ENCODE results near the gene SLC30A1. TPM values are rescaled to one million over a fixed set of nuclear protein-coding genes. Genes with fewer than 3 reads are reported as not detected.
A peak's percentile ranks its signal among the peaks of the same experiment; 100 is the strongest.

SLC30A1 gene
- total and polyA plus RNA-seq, 12 donors: 4.6 to 82.6 (median 37.5) TPM

DNA sequence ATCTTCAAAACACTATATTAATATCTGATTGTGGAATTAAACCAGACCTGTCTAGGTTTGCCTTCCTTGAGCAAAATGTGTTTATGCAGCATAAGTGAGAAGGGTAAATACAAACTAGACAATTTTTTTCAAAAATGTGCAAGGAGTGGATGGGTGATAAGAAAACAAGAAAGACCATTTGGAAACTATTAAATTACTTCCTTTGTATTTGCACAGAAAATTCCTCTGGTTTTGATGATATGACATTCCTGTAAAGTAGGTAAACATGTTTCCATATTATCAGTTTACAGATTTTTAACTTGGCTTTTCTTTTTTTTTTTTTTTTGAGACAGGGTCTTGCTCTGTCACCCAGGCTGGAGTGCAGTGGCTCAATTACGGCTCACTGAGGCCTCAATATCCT lies 24.8 kb upstream of the SLC30A1 start:
- no peak for DNase-seq
- WGBS, 4 donors: 95 to 100% (median 96%) methylated on average over 1 of the region's 1 CpG
- intact Hi-C loops (cut with DNase I): no loop called here
- Histone ChIP-seq H3K27me3 (no peaks in the 10 kb centered on the region), H3K27ac (peak overlapping the region in 1 of 5 donors; percentile 58), H3K36me3 (replicated peaks in 1 of 2) (no peaks in the 10 kb centered on the region), H3K4me3 (no peak overlapping the region), H3K9me3 (replicated peaks in 1 of 3) (no peaks in the 10 kb centered on the region), H3K4me1 (replicated peaks in 1 of 2) (peaks cover 4 to 37% of the 10 kb centered on the region in 2 donors)
- no peak for TF ChIP-seq POLR2A (IDR thresholded peaks at IDR 0.05)
- TF ChIP-seq, protein P1, sequence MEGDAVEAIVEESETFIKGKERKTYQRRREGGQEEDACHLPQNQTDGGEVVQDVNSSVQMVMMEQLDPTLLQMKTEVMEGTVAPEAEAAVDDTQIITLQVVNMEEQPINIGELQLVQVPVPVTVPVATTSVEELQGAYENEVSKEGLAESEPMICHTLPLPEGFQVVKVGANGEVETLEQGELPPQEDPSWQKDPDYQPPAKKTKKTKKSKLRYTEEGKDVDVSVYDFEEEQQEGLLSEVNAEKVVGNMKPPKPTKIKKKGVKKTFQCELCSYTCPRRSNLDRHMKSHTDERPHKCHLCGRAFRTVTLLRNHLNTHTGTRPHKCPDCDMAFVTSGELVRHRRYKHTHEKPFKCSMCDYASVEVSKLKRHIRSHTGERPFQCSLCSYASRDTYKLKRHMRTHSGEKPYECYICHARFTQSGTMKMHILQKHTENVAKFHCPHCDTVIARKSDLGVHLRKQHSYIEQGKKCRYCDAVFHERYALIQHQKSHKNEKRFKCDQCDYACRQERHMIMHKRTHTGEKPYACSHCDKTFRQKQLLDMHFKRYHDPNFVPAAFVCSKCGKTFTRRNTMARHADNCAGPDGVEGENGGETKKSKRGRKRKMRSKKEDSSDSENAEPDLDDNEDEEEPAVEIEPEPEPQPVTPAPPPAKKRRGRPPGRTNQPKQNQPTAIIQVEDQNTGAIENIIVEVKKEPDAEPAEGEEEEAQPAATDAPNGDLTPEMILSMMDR (IDR thresholded peaks at IDR 0.05): no peak

DNA sequence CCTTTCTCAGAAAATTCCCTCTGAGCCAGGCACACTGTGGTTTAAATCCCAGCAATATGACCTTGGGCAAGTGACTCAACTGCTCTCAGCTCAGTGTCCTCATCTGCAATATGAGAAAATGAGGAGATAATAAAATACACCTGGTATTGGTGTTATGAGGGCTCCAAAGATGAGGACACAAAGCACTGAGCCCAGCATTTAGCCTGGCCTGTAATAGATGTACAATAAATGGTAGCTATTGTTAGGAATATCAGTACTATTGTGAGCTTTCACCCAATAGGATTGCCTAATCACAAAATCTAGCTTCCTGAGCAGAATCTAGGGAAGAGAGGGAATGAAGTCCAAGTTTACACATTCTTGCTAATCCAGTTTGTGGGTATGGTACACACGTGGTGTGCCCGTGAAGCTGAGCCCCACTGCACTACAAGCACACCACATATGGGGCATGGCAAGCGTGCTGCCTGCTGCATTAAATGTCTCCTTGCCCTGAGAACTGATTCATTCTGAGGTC lies 24.3 kb upstream of the SLC30A1 start:
- Histone ChIP-seq H3K36me3 (replicated peaks in 1 of 2) (no peaks in the 10 kb centered on the region), H3K9me3 (replicated peaks in 1 of 3) (no peaks in the 10 kb centered on the region), H3K27ac (peak overlapping the region in 2 of 5 donors; percentile 7 to 58), H3K27me3 (no peaks in the 10 kb centered on the region), H3K4me1 (replicated peaks in 1 of 2) (peaks cover 4 to 34% of the 10 kb centered on the region in 2 donors), H3K4me3 (no peak overlapping the region)
- no peak for TF ChIP-seq POLR2A (IDR thresholded peaks at IDR 0.05)
- TF ChIP-seq, protein P1 (IDR thresholded peaks at IDR 0.05): no peak
- intact Hi-C loops (cut with DNase I): no loop called here
- DNase-seq: peak in 1 of 7 donors; percentile 45
- WGBS, 4 donors: 68 to 88% (median 78%) methylated on average over 3 of the region's 3 CpGs

DNA sequence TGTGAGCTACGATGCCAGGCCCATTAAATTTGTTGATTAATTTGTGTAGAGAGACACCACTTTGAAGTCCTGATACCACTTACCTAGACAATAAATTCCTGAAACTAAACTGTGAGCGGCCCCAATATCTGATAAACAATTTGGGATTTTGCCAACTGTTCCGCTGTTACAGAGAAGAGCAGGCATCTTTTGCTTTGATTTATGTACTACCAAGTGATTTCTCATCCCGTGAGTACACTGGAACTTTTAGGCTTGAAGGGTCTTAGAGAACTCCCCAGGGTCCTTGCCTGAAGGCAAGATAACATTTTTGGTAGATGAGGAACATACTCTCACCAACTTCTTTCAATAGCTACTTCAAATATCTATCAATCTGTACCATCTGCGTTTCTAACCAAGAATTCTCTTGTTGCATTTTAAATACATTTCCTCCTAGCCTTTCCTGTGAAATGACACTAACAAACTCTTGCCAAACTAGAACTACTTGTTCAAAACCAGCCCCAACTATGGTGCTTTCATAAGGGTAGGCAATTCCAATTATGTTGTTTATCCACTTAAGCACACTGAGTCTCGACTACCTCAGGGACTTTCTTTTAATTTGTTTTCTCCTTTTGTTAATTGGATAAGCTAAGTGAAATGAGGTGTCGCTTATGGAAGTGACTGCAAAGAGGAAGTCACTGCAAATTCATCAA lies 23.2 kb upstream of the SLC30A1 start:
- Histone ChIP-seq H3K4me3 (no peak overlapping the region), H3K27me3 (no peaks in the 10 kb centered on the region), H3K4me1 (replicated peaks in 1 of 2) (peaks cover 0 to 24% of the 10 kb centered on the region in 2 donors), H3K36me3 (replicated peaks in 1 of 2) (no peaks in the 10 kb centered on the region), H3K9me3 (replicated peaks in 1 of 3) (no peaks in the 10 kb centered on the region), H3K27ac (peak overlapping the region in 1 of 5 donors; percentile 58)
- intact Hi-C loops (cut with DNase I): no loop called here
- TF ChIP-seq, protein P1 (IDR thresholded peaks at IDR 0.05): no peak
- TF ChIP-seq POLR2A (IDR thresholded peaks at IDR 0.05): no peak
- peak in 1 of 7 donors; percentile 41 for DNase-seq
- WGBS, 4 donors: 31 to 36% (median 35%) methylated on average over 7 of the region's 7 CpGs

DNA sequence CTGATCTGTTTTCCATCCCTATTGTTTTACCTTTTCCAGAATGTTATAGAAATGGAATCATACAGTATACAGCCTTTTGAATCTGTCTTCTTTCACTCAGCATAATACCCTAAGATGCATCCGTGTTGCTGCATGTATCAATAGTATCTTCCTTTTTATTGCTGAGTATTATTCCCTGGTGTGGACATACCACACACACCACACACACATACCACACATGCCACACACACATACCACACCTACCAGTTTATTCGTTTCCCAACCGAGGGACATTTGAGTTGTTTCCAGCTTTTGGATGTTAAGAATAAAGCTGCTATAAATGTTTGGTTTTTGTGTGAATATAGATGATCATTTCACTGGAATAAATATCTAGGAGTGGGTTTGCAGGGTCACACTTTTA lies 22.2 kb upstream of the SLC30A1 start:
- H3K9me3 ChIP-seq (replicated peaks in 1 of 3): no peaks in the 10 kb centered on the region
- no peak overlapping the region for H3K4me3 ChIP-seq
- intact Hi-C loops (cut with DNase I): no loop called here
- WGBS, 4 donors: 88 to 93% (median 92%) methylated on average over 3 of the region's 3 CpGs
- DNase-seq: peak in 1 of 7 donors; percentile 6
- TF ChIP-seq, protein P1 (IDR thresholded peaks at IDR 0.05): no peak
- TF ChIP-seq POLR2A (IDR thresholded peaks at IDR 0.05): no peak
- H3K36me3 ChIP-seq (replicated peaks in 1 of 2): no peaks in the 10 kb centered on the region
- no peak overlapping the region for H3K27ac ChIP-seq
- peaks cover 0 to 23% of the 10 kb centered on the region in 2 donors for H3K4me1 ChIP-seq (replicated peaks in 1 of 2)
- H3K27me3 ChIP-seq: no peaks in the 10 kb centered on the region

Measured in adrenal gland (tissue), 12 donors.